ENCODE measurements around the gene USP33. TPM values are rescaled to one million over a fixed set of nuclear protein-coding genes. Genes with fewer than 3 reads are reported as not detected.
"Not testable (repeated sequence)": the region's sequence is repeated elsewhere in the genome, so short reads cannot be mapped to it uniquely, and the experiment has no call there.

The USP33 gene
- total RNA-seq, 1 experiment from 2014 or later = 52.9 TPM

GRCh38 chr1:77652268-77652667 is 107.4 kb downstream of the USP33 start:
- Mint-ChIP-seq H3K9me3 (ENCODE audit: low read depth, unreplicated experiment) (peaks cover 4% of the 10 kb centered on the region), H3K27ac (ENCODE audit: unreplicated experiment) (no peak overlapping the region), H3K4me3 (ENCODE audit: low read depth, unreplicated experiment) (no peak overlapping the region), H3K4me1 (ENCODE audit: low read depth, unreplicated experiment) (peaks cover 8% of the 10 kb centered on the region), H3K36me3 (ENCODE audit: insufficient read depth, unreplicated experiment) (peaks cover 27% of the 10 kb centered on the region), H3K27me3 (ENCODE audit: unreplicated experiment) (no peaks in the 10 kb centered on the region)
- CTCF ChIA-PET = interaction anchor here (0.6 kb wide), 1 partner anchor 31 kb away, joined by 5 read pairs; no protein-coding TSS in a partner anchor
- no peak for DNase-seq
- no peak for TF ChIP-seq CTCF (IDR thresholded peaks at IDR 0.05; ENCODE audit: unreplicated experiment)
- no TSS peak for BruUV-seq (replicated peaks)
- intact Hi-C loops (cut with micrococcal nuclease; ENCODE audit: unreplicated experiment) = no loop called here

GRCh38 chr1:77649127-77649526 is 110.5 kb downstream of the USP33 start:
- H3K27me3 Mint-ChIP-seq (ENCODE audit: unreplicated experiment) = no peaks in the 10 kb centered on the region
- intact Hi-C loops (cut with micrococcal nuclease; ENCODE audit: unreplicated experiment) = no loop called here
- TF ChIP-seq CTCF (IDR thresholded peaks at IDR 0.05; ENCODE audit: unreplicated experiment) = no peak
- no peak for DNase-seq
- CTCF ChIA-PET = no interaction called here
- no peak overlapping the region for H3K4me3 Mint-ChIP-seq (ENCODE audit: low read depth, unreplicated experiment)
- H3K9me3 Mint-ChIP-seq (ENCODE audit: low read depth, unreplicated experiment) = peaks cover 4% of the 10 kb centered on the region
- BruUV-seq (replicated peaks) = no TSS peak
- H3K4me1 Mint-ChIP-seq (ENCODE audit: low read depth, unreplicated experiment) = peaks cover 8% of the 10 kb centered on the region
- peaks cover 27% of the 10 kb centered on the region for H3K36me3 Mint-ChIP-seq (ENCODE audit: insufficient read depth, unreplicated experiment)
- H3K27ac Mint-ChIP-seq (ENCODE audit: unreplicated experiment) = no peak overlapping the region

GRCh38 chr1:77646224-77646623 is 113.4 kb downstream of the USP33 start:
- peaks cover 23% of the 10 kb centered on the region for H3K36me3 Mint-ChIP-seq (ENCODE audit: insufficient read depth, unreplicated experiment)
- H3K4me3 Mint-ChIP-seq (ENCODE audit: low read depth, unreplicated experiment); H3K27ac Mint-ChIP-seq (ENCODE audit: unreplicated experiment); DNase-seq; H3K27me3 Mint-ChIP-seq (ENCODE audit: unreplicated experiment); BruUV-seq (replicated peaks); intact Hi-C loops (cut with micrococcal nuclease; ENCODE audit: unreplicated experiment); CTCF ChIA-PET; H3K9me3 Mint-ChIP-seq (ENCODE audit: low read depth, unreplicated experiment); H3K4me1 Mint-ChIP-seq (ENCODE audit: low read depth, unreplicated experiment): not testable (repeated sequence)

Other genes starting within 250 kb of the USP33 start
- gene ZZZ3, start 77.2 kb downstream of the USP33 start, total RNA-seq (2022) = 49.4 and 53.4 TPM in 2 replicates
- gene MIGA1, start 19.8 kb upstream of the USP33 start, total RNA-seq (2022) = 18.8 and 19.1 TPM in 2 replicates
- 1.9 and 2.0 TPM in 2 replicates for gene NEXN, start 128.8 kb upstream of the USP33 start, total RNA-seq (2022)
- gene FUBP1, start 219.2 kb upstream of the USP33 start, total RNA-seq (2022) = 165 and 188 TPM in 2 replicates
- 15.0 and 23.0 TPM in 2 replicates for gene DNAJB4, start 245.1 kb upstream of the USP33 start, total RNA-seq (2022)